ENCODE data around the gene EAPP.
"Not testable (repeated sequence)": the region's sequence is repeated elsewhere in the genome, so short reads cannot be mapped to it uniquely, and the experiment has no call there.

Gene EAPP

DNA sequence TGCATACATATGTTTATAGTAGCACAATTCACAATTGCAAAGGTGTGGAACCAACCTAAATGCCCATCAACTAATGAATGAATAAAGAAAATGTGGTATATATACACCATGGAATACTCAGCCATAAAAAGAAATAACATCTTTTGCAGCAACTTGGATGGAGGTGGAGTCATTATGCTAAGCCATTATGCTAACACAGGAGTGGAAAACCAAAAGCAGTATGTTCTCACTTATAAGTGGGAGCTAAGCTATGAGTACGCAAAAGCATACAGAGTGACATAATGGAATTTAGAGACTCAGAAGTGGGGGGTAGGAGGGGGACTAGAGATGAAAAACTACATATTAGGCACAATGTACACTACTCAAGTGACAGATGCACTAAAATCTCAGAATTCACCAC lies 61.2 kb downstream of the EAPP start:
- DNase-seq, result no peak

- not testable (repeated sequence) for DNase-seq
These were observed 63.5 kb downstream of the EAPP start for GRCh38 chr14:34476036-34476435.

- no peak for DNase-seq
These were observed 64.3 kb downstream of the EAPP start for GRCh38 chr14:34475163-34475562.

GRCh38 chr14:34474187-34474679 lies 65.3 kb downstream of the EAPP start:
- DNase-seq, result no peak

DNA sequence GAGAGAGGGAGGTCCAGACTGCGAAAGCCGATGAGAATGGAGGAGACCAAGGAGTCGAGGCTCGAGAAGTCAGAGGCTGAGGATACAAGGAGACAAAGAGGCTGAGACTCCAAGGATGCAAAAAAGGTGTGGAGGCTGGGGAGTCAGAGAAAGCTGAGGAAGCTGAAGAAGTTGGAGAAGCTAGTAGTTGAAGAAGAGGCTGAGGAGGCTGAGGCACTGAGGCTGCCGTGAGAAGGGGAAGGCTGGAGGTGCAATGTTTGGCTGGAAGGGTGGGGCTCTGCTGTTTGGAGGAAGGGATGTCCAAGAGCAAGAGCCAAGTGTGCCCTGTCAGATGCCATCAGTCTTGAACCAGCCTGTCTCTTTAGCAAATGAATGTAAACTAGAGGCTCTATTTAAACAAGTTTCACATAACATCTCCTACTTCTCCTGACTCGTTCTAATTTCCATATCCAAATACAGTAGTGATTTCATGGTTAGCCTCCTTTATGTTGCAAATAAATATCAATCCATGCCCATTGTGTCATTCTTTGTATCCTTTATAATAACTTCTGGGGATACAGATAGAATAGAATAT lies 66.7 kb downstream of the EAPP start:
- no peak for DNase-seq

DNA sequence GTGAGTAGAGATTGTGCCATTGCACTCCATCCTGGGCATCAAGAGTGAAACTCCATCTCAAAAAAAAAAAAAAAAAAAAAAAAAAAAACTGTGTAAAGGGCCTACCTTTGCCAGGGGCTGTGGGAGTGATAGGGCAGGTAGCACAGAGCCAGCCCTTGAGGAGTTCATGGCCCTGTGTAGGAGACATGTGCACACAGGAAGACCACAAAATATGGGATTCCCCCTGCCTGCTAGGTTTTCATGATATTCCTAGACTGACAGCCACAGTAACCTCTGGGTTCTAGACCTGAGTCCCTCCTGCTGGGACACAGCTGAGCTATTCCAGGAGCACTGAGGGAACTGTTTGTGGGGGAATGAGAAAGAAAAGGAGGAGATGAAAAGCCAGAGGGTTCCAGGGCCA lies 69.2 kb downstream of the EAPP start:
- DNase-seq, result no peak

- DNase-seq, result no peak
These were observed 72.8 kb downstream of the EAPP start for GRCh38 chr14:34466691-34467090.

Measured in NCI-H1105 treated with DMSO at 0.1 percent for 48 hours (cell line).